Upper lobe of left lung (tissue), 4 donors: ENCODE data around the gene ACTL8.

Experiments
- CTCF ChIP-seq, 6 experiments: fragments of 450-650 bp in 4 of 6; fragments of 200-600 bp in 2 of 6; sonication (generic) in 2 of 6; IDR thresholded peaks; one replicate each; pipeline ENCODE4 v1.5.1; 2016 to 2019; ENCODE audit warnings: antibody characterized with exemption in 6 of 6
- EP300 ChIP-seq, 4 donors: sonication (generic); formaldehyde crosslinking; IDR thresholded peaks; one replicate each; pipeline ENCODE4 v1.5.1; 2017; ENCODE audit warnings: antibody characterized with exemption in 4 of 4, control low read depth in 2 of 4
- POLR2A ChIP-seq, 4 donors: fragments of 450-650 bp; IDR thresholded peaks; one replicate each; pipeline ENCODE4 v1.5.1; 2016 to 2017; ENCODE audit warnings: antibody characterized with exemption in 4 of 4, mild to moderate bottlenecking in 2 of 4

- TF ChIP-seq POLR2A (IDR thresholded peaks at IDR 0.05) = no peak
- no peak for TF ChIP-seq CTCF (IDR thresholded peaks at IDR 0.05)
- no peak for TF ChIP-seq EP300 (IDR thresholded peaks at IDR 0.05)
These were observed 29.9 kb upstream of the ACTL8 start for GRCh38 chr1:17725084-17725719.
